Stromal cell of bone marrow (primary cell): Measurements from ENCODE around the gene RNASE7.

Source experiments
- DNase-seq: peaks from one replicate; pipeline ENCODE4 v3.0.0-alpha.2; 2012; ENCODE audit warnings: low read depth

Gene RNASE7

GRCh38 chr14:21087294-21088091 lies 45.3 kb downstream of the RNASE7 start:
- peak; percentile 87 for DNase-seq

GRCh38 chr14:21088687-21089086 lies 46.5 kb downstream of the RNASE7 start:
- no peak for DNase-seq

- DNase-seq, result no peak
Observed at GRCh38 chr14:21089271-21089670, 47.1 kb downstream of the RNASE7 start.

GRCh38 chr14:21089877-21090193 lies 47.7 kb downstream of the RNASE7 start:
- DNase-seq, result no peak

- DNase-seq, result no peak
Observed at GRCh38 chr14:21090194-21090939, 48.2 kb downstream of the RNASE7 start.

- DNase-seq, result no peak
Observed at GRCh38 chr14:21090940-21091663, 48.9 kb downstream of the RNASE7 start.

GRCh38 chr14:21091821-21092272 lies 49.7 kb downstream of the RNASE7 start:
- DNase-seq, result no peak

GRCh38 chr14:21092273-21093011 lies 50.3 kb downstream of the RNASE7 start:
- no peak for DNase-seq

GRCh38 chr14:21093018-21093417 lies 50.9 kb downstream of the RNASE7 start:
- DNase-seq, result no peak
